Measurements from ENCODE around the gene ARFRP1.

The ARFRP1 gene

DNA sequence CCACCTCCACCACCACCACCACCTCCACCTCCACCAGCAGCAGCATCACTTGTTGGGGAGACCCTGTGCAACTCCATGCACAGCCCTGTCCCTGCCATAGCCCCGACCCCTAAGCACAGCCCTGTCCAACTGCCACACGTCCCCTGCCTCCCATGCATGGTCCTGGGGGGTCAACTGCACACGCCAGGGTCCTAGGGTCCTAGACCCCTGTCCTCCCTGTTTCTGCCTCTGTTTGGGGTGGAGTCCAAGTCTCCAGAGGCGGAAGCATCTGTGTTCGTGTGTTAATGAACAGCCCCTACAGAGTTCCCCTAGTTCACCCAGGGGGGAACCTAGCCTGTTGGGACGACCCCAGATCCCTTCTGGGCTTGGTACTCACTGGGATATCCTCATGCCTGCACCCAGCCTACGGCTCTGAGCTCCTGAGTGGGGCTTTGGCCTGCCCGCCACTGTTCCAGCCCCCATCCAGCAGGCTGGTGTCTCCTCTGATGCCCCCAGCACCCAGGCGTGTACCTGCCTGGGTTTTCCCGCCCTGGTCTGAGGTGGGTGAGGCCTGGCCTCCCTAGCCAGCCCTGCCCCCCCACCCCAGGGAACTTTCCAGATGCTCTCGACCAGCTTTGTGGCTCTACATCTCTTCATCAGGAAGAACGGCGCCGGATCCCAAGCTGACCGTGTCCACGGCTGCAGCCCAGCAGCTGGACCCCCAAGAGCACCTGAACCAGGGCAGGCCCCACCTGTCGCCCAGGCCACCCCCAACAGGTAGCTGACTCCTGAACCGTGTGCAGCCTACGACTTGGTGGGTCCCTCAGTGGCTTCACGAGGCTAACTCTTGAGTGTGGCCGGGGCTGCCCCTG lies 13.8 kb downstream of the ARFRP1 start:
- TF ChIP-seq, protein P1, sequence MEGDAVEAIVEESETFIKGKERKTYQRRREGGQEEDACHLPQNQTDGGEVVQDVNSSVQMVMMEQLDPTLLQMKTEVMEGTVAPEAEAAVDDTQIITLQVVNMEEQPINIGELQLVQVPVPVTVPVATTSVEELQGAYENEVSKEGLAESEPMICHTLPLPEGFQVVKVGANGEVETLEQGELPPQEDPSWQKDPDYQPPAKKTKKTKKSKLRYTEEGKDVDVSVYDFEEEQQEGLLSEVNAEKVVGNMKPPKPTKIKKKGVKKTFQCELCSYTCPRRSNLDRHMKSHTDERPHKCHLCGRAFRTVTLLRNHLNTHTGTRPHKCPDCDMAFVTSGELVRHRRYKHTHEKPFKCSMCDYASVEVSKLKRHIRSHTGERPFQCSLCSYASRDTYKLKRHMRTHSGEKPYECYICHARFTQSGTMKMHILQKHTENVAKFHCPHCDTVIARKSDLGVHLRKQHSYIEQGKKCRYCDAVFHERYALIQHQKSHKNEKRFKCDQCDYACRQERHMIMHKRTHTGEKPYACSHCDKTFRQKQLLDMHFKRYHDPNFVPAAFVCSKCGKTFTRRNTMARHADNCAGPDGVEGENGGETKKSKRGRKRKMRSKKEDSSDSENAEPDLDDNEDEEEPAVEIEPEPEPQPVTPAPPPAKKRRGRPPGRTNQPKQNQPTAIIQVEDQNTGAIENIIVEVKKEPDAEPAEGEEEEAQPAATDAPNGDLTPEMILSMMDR (IDR thresholded peaks at IDR 0.05; ENCODE audit: insufficient read depth, low read depth, low read length, missing control alignments), result no peak
- no peak overlapping the region for H3K4me3 ChIP-seq (ENCODE audit: low read depth, low read length)
- no peak for DNase-seq (ENCODE audit: low read depth)

- TF ChIP-seq, protein P1 (IDR thresholded peaks at IDR 0.05; ENCODE audit: insufficient read depth, low read depth, low read length, missing control alignments), result no peak
- H3K4me3 ChIP-seq (ENCODE audit: low read depth, low read length), result no peak overlapping the region
- no peak for DNase-seq (ENCODE audit: low read depth)
Measured at GRCh38 chr20:63693083-63693732, 14.6 kb downstream of the ARFRP1 start.

GRCh38 chr20:63692436-63693082 lies 15.2 kb downstream of the ARFRP1 start:
- TF ChIP-seq, protein P1 (IDR thresholded peaks at IDR 0.05; ENCODE audit: insufficient read depth, low read depth, low read length, missing control alignments), result no peak
- DNase-seq (ENCODE audit: low read depth), result no peak
- no peak overlapping the region for H3K4me3 ChIP-seq (ENCODE audit: low read depth, low read length)

DNA sequence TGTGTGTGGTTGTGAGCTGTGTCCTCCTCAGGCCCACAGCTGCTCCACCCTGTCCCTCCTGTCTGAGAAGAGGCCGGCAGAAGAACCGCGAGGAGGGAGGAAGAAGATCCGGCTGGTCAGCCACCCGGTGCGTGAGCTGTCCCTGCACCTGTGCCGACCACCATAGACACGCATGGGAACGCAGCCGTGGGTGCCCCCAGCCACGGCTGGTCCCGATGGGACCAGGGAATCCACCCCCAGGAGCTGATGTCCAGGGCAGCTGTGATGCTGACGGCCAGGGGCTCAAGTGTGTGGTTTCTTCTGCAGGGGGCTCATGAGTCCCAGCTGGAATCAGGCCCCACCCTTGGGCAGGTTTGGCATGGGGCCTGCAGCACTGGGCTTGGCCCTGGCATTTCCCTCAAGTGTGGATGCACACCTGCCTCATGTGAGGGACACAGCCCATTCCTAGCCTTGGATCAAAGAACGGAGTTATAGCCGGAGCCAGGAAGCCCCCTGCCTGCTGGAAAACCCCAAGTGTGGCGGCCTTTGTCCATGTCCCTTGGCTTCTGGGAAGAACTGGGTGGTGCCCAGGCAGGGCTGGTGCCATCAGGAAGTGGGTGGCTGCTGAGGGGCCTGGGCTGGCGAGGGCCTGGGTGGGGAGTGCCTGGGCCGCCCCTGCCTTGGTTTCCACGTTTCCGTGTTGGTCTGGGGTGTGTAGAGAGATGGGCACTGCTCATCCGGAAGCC lies 15.9 kb downstream of the ARFRP1 start:
- H3K4me3 ChIP-seq (ENCODE audit: low read depth, low read length), result no peak overlapping the region
- no peak for DNase-seq (ENCODE audit: low read depth)
- TF ChIP-seq, protein P1 (IDR thresholded peaks at IDR 0.05; ENCODE audit: insufficient read depth, low read depth, low read length, missing control alignments), result no peak

DNA sequence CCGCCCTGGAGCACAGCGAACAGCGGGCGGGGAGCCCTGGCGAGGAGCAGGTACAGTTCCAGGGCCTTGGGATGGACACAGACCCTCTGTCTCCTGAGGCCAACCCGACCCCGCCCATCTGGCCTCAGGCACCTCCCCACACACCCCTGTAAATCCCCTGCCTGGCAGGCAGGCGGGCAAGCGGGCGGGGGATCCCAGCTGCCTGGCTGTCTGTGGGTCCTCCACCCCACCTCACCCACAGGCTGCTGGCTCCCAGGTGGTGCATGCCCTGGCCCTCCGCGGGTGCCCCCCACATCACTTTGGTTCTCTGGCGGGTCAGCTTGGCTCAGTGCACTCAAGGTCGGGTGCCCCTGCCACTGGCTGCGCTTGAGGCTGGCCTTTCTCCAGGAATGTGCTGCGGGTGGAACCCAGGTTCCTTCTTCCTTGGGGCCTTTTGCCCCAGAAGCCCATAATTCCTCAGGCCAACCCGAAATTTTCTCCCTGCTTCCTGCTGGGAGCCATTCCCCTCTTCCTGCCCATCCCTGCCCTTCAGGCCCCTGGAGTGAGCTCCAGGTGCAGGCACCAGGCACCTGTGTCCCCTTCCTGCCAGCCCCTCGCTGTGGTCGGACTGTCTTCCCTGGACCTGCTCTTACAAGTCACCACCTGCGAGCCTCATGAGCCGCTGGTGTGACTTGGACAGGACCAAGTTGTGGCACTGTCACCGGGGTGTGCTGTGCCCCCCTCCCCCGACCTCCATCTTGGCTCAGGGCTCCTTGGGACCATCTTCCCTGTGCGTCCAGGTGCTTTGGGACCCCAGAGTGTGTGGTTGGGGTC lies 16.7 kb downstream of the ARFRP1 start:
- H3K4me3 ChIP-seq (ENCODE audit: low read depth, low read length), result no peak overlapping the region
- no peak for DNase-seq (ENCODE audit: low read depth)
- TF ChIP-seq, protein P1 (IDR thresholded peaks at IDR 0.05; ENCODE audit: insufficient read depth, low read depth, low read length, missing control alignments), result no peak

All from GM12865 (cell line).